ENCODE data around the gene BTG1. TPM values are rescaled to one million over a fixed set of nuclear protein-coding genes. Genes with fewer than 3 reads are reported as not detected.

The BTG1 gene
- total and polyA plus RNA-seq, 2 of the 8 experiments (the other 6 are each of a cell fraction or from before 2014, with no cell fraction given), result 17.1 to 32.7 TPM

- Histone ChIP-seq H4K8ac (ENCODE audit: extremely low read depth, insufficient read depth, low read length) (no peak overlapping the region), H2AFZ (ENCODE audit: low read length) (no peak overlapping the region), H2BK5ac (ENCODE audit: low read depth, low read length) (no peak overlapping the region), H3K36me3 (ENCODE audit: control insufficient read depth in 2 of 4, insufficient read depth in 4 of 4, low read length in 3 of 4) (peaks cover 0 to 12% (median 0%) of the 10 kb centered on the region in 4 experiments; a peak in 2 of 8 replicates), H2BK20ac (ENCODE audit: low read length) (no peak overlapping the region; the same call in 1 of the 2 replicates), H4K5ac (ENCODE audit: insufficient read length, low read depth, low read length) (peak overlapping the region; percentile 3), H2AK5ac (ENCODE audit: low read depth, low read length) (peak overlapping the region; percentile 61; the same call in 1 of the 2 replicates), H3K4ac (replicated peaks; ENCODE audit: insufficient read length, low read depth, low read length) (no peak overlapping the region), H3K18ac (ENCODE audit: extremely low read depth, low read length) (no peak overlapping the region), H3K9ac (replicated peaks in 1 of 4; ENCODE audit: extremely low read depth in 1 of 4, low read depth in 3 of 4, low read length in 3 of 4) (no peak overlapping the region; a peak in 1 of 7 replicates), H3K79me1 (ENCODE audit: low read depth, low read length) (peaks cover 3% of the 10 kb centered on the region; the same call in 1 of the 2 replicates), H3K4me2 (ENCODE audit: insufficient read depth in 1 of 2, low read depth in 2 of 2, low read length in 2 of 2) (peak overlapping the region; percentile 13 to 55; a peak in 2 of 4 replicates), H4K91ac (replicated peaks; ENCODE audit: insufficient read length, low read length) (peak overlapping the region; percentile 32), H2BK120ac (replicated peaks; ENCODE audit: low read depth, low read length) (peak overlapping the region; percentile 44), H3K23ac (ENCODE audit: insufficient read length) (no peak overlapping the region), H3K27ac (ENCODE audit: low read depth, low read length) (0 out of 2 replicates have a peak overlapping the region, but pooled peaks have one; percentile 25), H3K79me2 (ENCODE audit: control insufficient read depth in 1 of 2, insufficient read depth in 2 of 2, low read length in 2 of 2) (peaks cover 22 to 100% of the 10 kb centered on the region in 2 experiments; a peak in 3 of 4 replicates), H3K14ac (ENCODE audit: insufficient read length) (no peak overlapping the region), H3K27me3 (replicated peaks in 1 of 4; ENCODE audit: control insufficient read depth in 3 of 4, extremely low read depth in 1 of 4, insufficient read depth in 3 of 4, low read length in 3 of 4) (no peaks in the 10 kb centered on the region), H3K23me2 (ENCODE audit: low read depth, low read length) (no peaks in the 10 kb centered on the region), H4K20me1 (replicated peaks in 1 of 2; ENCODE audit: control insufficient read depth in 1 of 2, insufficient read depth in 2 of 2, low read length in 2 of 2) (peaks cover 6 to 12% of the 10 kb centered on the region in 2 experiments), H3K4me3 (ENCODE audit: extremely low read depth in 1 of 4, insufficient read depth in 2 of 4, low read depth in 3 of 4, low read length in 4 of 4) (peak overlapping the region in 1 of 4 experiments; percentile 93; a peak in 1 of 8 replicates), H3K4me1 (replicated peaks in 1 of 4; ENCODE audit: control insufficient read depth in 3 of 4, insufficient read depth in 4 of 4, low read length in 3 of 4) (peaks cover 1 to 34% (median 18%) of the 10 kb centered on the region in 4 experiments; a peak in 5 of 7 replicates), H3K56ac (replicated peaks; ENCODE audit: insufficient read length, low read depth, low read length) (no peak overlapping the region), H3K9me3 (ENCODE audit: insufficient read depth in 2 of 2, low read depth in 1 of 2, low read length in 1 of 2) (no peaks in the 10 kb centered on the region), H2BK12ac (ENCODE audit: low read depth, low read length) (peak overlapping the region; percentile 82), H2BK15ac (ENCODE audit: low read length) (0 out of 2 replicates have a peak overlapping the region, but pooled peaks have one; percentile 22)
- 90% methylated on average over 8 of the region's 8 CpGs; no CpG with 5 or more reads in 1 of the 2 experiments for WGBS, 2 experiments (ENCODE audit: extremely low coverage in 1 of 2, insufficient coverage in 1 of 2, insufficient read length in 1 of 2, insufficient replicate concordance in 2 of 2, low coverage in 1 of 2, low lambda C conversion rate in 2 of 2, missing lambda C conversion rate in 1 of 2)
- no peak for FAIRE-seq
- DNase-seq (ENCODE audit: low read depth in 1 of 2, low spot score in 2 of 2), result no peak
- no peak for TF ChIP-seq KDM5A (IDR thresholded peaks at IDR 0.05; ENCODE audit: low read length)
- CTCF ChIA-PET (ENCODE audit: partially characterized antibody), result interaction anchor here (0.8 to 2.3 kb wide), 3 partner anchors 9 to 754 kb away, joined by 3 to 7 read pairs (median 5); partner anchors contain the start of gene BTG1
- POLR2A ChIA-PET (ENCODE audit: partially characterized antibody), result interaction anchor here (1.4 to 7.4 kb wide), 2 partner anchors 9 to 11 kb away, joined by 4 to 119 read pairs; partner anchors contain the start of gene BTG1
Observed at GRCh38 chr12:92136026-92136730, 9.5 kb downstream of the BTG1 start.
